Activated CD4-positive, alpha-beta memory T cell treated with anti-CD3 and anti-CD28 coated beads for 36 hours (primary cell): ENCODE data around the gene YTHDC1. TPM values are rescaled to one million over a fixed set of nuclear protein-coding genes. Genes with fewer than 3 reads are reported as not detected.

Source experiments
- CTCF ChIA-PET: fragments of 350-600 bp; sonication (Branson Sonifier 250); formaldehyde crosslinking; loops from one replicate; lab custom pipeline; 2021; ENCODE audit warnings: antibody characterized with exemption, inconsistent platforms; lab: Charles Lee
- POLR2A ChIA-PET: fragments of 350-600 bp; sonication (Branson Sonifier 250); formaldehyde crosslinking; loops from one replicate; lab custom pipeline; 2021; ENCODE audit warnings: antibody characterized with exemption; lab: Charles Lee
- DNase-seq: peaks from one replicate; pipeline ENCODE4 v3.0.0-alpha.2; 2020
- H3K27ac Mint-ChIP-seq: one replicate; pipeline ENCODE4 v1.8.0; 2021; ENCODE audit warnings: mixed read lengths
- H3K27me3 Mint-ChIP-seq: one replicate; pipeline ENCODE4 v1.8.0; 2021; ENCODE audit warnings: mixed read lengths
- H3K36me3 Mint-ChIP-seq: one replicate; pipeline ENCODE4 v1.8.0; 2021; ENCODE audit warnings: mixed read lengths
- H3K4me1 Mint-ChIP-seq: one replicate; pipeline ENCODE4 v1.8.0; 2021; ENCODE audit warnings: low read depth, mixed read lengths
- H3K4me3 Mint-ChIP-seq: one replicate; pipeline ENCODE4 v1.8.0; 2021; ENCODE audit warnings: mild to moderate bottlenecking, mixed read lengths
- H3K9me3 Mint-ChIP-seq: one replicate; pipeline ENCODE4 v1.8.0; 2021; ENCODE audit warnings: mixed read lengths
- intact Hi-C: fragments of 100-400 bp; cut with micrococcal nuclease; formaldehyde crosslinking; loops from one replicate; pipeline ENCODE4 v1.15.1; 2023
- total RNA-seq, 2 experiments: library from RNA; stranded (reverse); gene quantifications; one replicate each; pipeline ENCODE4 v1.2.3, GENCODE V29; 2021

YTHDC1 gene
- total RNA-seq, 2 experiments from 2014 or later: 66.8 to 68.5 TPM

- CTCF ChIA-PET: interaction anchor here (2.1 kb wide), 1 partner anchor 27 kb away, joined by 10 read pairs; no protein-coding TSS in a partner anchor
- Mint-ChIP-seq H3K4me1 (peaks cover 38% of the 10 kb centered on the region), H3K9me3 (no peaks in the 10 kb centered on the region), H3K36me3 (peaks cover 17% of the 10 kb centered on the region), H3K27ac (peak overlapping the region; percentile 98), H3K4me3 (peak overlapping the region; percentile 97), H3K27me3 (no peaks in the 10 kb centered on the region)
- DNase-seq: no peak
- intact Hi-C loops: loop anchor here (10.0 kb wide), 1 partner anchor 824 kb away; no protein-coding TSS in a partner anchor
- POLR2A ChIA-PET: no interaction called here
These were observed 626 bp downstream of the YTHDC1 start for GRCh38 chr4:68349279-68349648.

GRCh38 chr4:68348577-68348976 is 1.3 kb downstream of the YTHDC1 start:
- POLR2A ChIA-PET: no interaction called here
- CTCF ChIA-PET: interaction anchor here (0.7 to 2.2 kb wide), 3 partner anchors 27 to 76 kb away, joined by 3 to 10 read pairs (median 10); no protein-coding TSS in a partner anchor
- Mint-ChIP-seq H3K27me3 (no peaks in the 10 kb centered on the region), H3K9me3 (no peaks in the 10 kb centered on the region), H3K27ac (peak overlapping the region; percentile 98), H3K4me3 (peak overlapping the region; percentile 97), H3K36me3 (peaks cover 17% of the 10 kb centered on the region), H3K4me1 (peaks cover 44% of the 10 kb centered on the region)
- intact Hi-C loops: loop anchor here (1.0 to 10.0 kb wide), 2 partner anchors 9 to 824 kb away; no protein-coding TSS in a partner anchor
- no peak for DNase-seq

- no peak for DNase-seq
- H3K4me1 Mint-ChIP-seq: peaks cover 44% of the 10 kb centered on the region
- ChIA-PET CTCF (interaction anchor here (0.7 to 2.2 kb wide), 2 partner anchors 28 to 76 kb away, joined by 3 to 10 read pairs; no protein-coding TSS in a partner anchor), POLR2A (no interaction called here)
- intact Hi-C loops: loop anchor here (1.0 to 10.0 kb wide), 2 partner anchors 9 to 823 kb away; no protein-coding TSS in a partner anchor
- peak overlapping the region; percentile 13 for H3K27ac Mint-ChIP-seq
- no peaks in the 10 kb centered on the region for H3K9me3 Mint-ChIP-seq
- H3K27me3 Mint-ChIP-seq: no peaks in the 10 kb centered on the region
- H3K4me3 Mint-ChIP-seq: peak overlapping the region; percentile 97
- peaks cover 17% of the 10 kb centered on the region for H3K36me3 Mint-ChIP-seq
These were observed 2.0 kb downstream of the YTHDC1 start for GRCh38 chr4:68347845-68348244.

GRCh38 chr4:68346461-68346860 is 3.4 kb downstream of the YTHDC1 start:
- Mint-ChIP-seq H3K27me3 (no peaks in the 10 kb centered on the region), H3K36me3 (peaks cover 17% of the 10 kb centered on the region), H3K9me3 (no peaks in the 10 kb centered on the region), H3K27ac (no peak overlapping the region), H3K4me3 (no peak overlapping the region), H3K4me1 (peaks cover 53% of the 10 kb centered on the region)
- DNase-seq: no peak
- ChIA-PET POLR2A (no interaction called here), CTCF (interaction anchor here (2.2 kb wide), 1 partner anchor 30 kb away, joined by 10 read pairs; no protein-coding TSS in a partner anchor)
- intact Hi-C loops: loop anchor here (10.0 kb wide), 1 partner anchor 822 kb away; no protein-coding TSS in a partner anchor

GRCh38 chr4:68344785-68345184 is 5.1 kb downstream of the YTHDC1 start:
- no peak for DNase-seq
- H3K27ac Mint-ChIP-seq: no peak overlapping the region
- H3K4me3 Mint-ChIP-seq: no peak overlapping the region
- no peaks in the 10 kb centered on the region for H3K27me3 Mint-ChIP-seq
- peaks cover 17% of the 10 kb centered on the region for H3K36me3 Mint-ChIP-seq
- H3K4me1 Mint-ChIP-seq: peaks cover 60% of the 10 kb centered on the region
- H3K9me3 Mint-ChIP-seq: no peaks in the 10 kb centered on the region
- intact Hi-C loops: loop anchor here (5.0 to 10.0 kb wide), 2 partner anchors 33 to 820 kb away; no protein-coding TSS in a partner anchor
- ChIA-PET CTCF (interaction anchor here (1.6 to 1.7 kb wide), 2 partner anchors 24 to 32 kb away, joined by 4 read pairs; no protein-coding TSS in a partner anchor), POLR2A (no interaction called here)

GRCh38 chr4:68344049-68344448 is 5.8 kb downstream of the YTHDC1 start:
- no peaks in the 10 kb centered on the region for H3K27me3 Mint-ChIP-seq
- H3K4me1 Mint-ChIP-seq: peaks cover 66% of the 10 kb centered on the region
- H3K4me3 Mint-ChIP-seq: no peak overlapping the region
- DNase-seq: no peak
- CTCF ChIA-PET: interaction anchor here (1.6 to 1.7 kb wide), 2 partner anchors 23 to 32 kb away, joined by 4 read pairs; no protein-coding TSS in a partner anchor
- intact Hi-C loops: loop anchor here (5.0 to 10.0 kb wide), 2 partner anchors 33 to 819 kb away; no protein-coding TSS in a partner anchor
- no peak overlapping the region for H3K27ac Mint-ChIP-seq
- POLR2A ChIA-PET: no interaction called here
- H3K36me3 Mint-ChIP-seq: peaks cover 15% of the 10 kb centered on the region
- no peaks in the 10 kb centered on the region for H3K9me3 Mint-ChIP-seq

GRCh38 chr4:68342134-68342533 is 7.8 kb downstream of the YTHDC1 start:
- no peak overlapping the region for H3K4me3 Mint-ChIP-seq
- H3K9me3 Mint-ChIP-seq: no peaks in the 10 kb centered on the region
- H3K27ac Mint-ChIP-seq: no peak overlapping the region
- DNase-seq: no peak
- H3K4me1 Mint-ChIP-seq: peaks cover 63% of the 10 kb centered on the region
- ChIA-PET CTCF (interaction anchor here (1.3 kb wide), 1 partner anchor 70 kb away, joined by 3 read pairs; no protein-coding TSS in a partner anchor), POLR2A (no interaction called here)
- intact Hi-C loops: loop anchor here (5.0 to 10.0 kb wide), 2 partner anchors 35 to 817 kb away; no protein-coding TSS in a partner anchor
- H3K36me3 Mint-ChIP-seq: peaks cover 16% of the 10 kb centered on the region
- no peaks in the 10 kb centered on the region for H3K27me3 Mint-ChIP-seq

- H3K27me3 Mint-ChIP-seq: no peaks in the 10 kb centered on the region
- intact Hi-C loops: loop anchor here (1.0 kb wide), 1 partner anchor 10 kb away; no protein-coding TSS in a partner anchor
- H3K36me3 Mint-ChIP-seq: peaks cover 20% of the 10 kb centered on the region
- ChIA-PET CTCF (no interaction called here), POLR2A (no interaction called here)
- no peak overlapping the region for H3K27ac Mint-ChIP-seq
- no peak overlapping the region for H3K4me3 Mint-ChIP-seq
- H3K4me1 Mint-ChIP-seq: peaks cover 43% of the 10 kb centered on the region
- no peak for DNase-seq
- no peaks in the 10 kb centered on the region for H3K9me3 Mint-ChIP-seq
These were observed 11.3 kb downstream of the YTHDC1 start for GRCh38 chr4:68338625-68339024.

GRCh38 chr4:68337522-68337921 is 12.4 kb downstream of the YTHDC1 start:
- CTCF ChIA-PET: no interaction called here
- POLR2A ChIA-PET: no interaction called here
- intact Hi-C loops: no loop called here
- Mint-ChIP-seq H3K27ac (no peak overlapping the region), H3K4me3 (no peak overlapping the region), H3K9me3 (no peaks in the 10 kb centered on the region), H3K4me1 (peaks cover 51% of the 10 kb centered on the region), H3K36me3 (peaks cover 28% of the 10 kb centered on the region), H3K27me3 (no peaks in the 10 kb centered on the region)
- no peak for DNase-seq

- Mint-ChIP-seq H3K9me3 (no peaks in the 10 kb centered on the region), H3K4me1 (peaks cover 48% of the 10 kb centered on the region), H3K27ac (peak overlapping the region; percentile 52), H3K27me3 (no peaks in the 10 kb centered on the region), H3K36me3 (peaks cover 33% of the 10 kb centered on the region), H3K4me3 (no peak overlapping the region)
- CTCF ChIA-PET: no interaction called here
- POLR2A ChIA-PET: no interaction called here
- no peak for DNase-seq
- intact Hi-C loops: no loop called here
These were observed 12.9 kb downstream of the YTHDC1 start for GRCh38 chr4:68337004-68337403.

GRCh38 chr4:68336530-68336929 is 13.4 kb downstream of the YTHDC1 start:
- intact Hi-C loops: no loop called here
- H3K27me3 Mint-ChIP-seq: no peaks in the 10 kb centered on the region
- H3K27ac Mint-ChIP-seq: peak overlapping the region; percentile 18
- H3K36me3 Mint-ChIP-seq: peaks cover 37% of the 10 kb centered on the region
- no peak overlapping the region for H3K4me3 Mint-ChIP-seq
- H3K9me3 Mint-ChIP-seq: no peaks in the 10 kb centered on the region
- ChIA-PET CTCF (no interaction called here), POLR2A (no interaction called here)
- DNase-seq: no peak
- peaks cover 43% of the 10 kb centered on the region for H3K4me1 Mint-ChIP-seq

- Mint-ChIP-seq H3K4me1 (no peaks in the 10 kb centered on the region), H3K4me3 (no peak overlapping the region), H3K27ac (no peak overlapping the region), H3K36me3 (peaks cover 33% of the 10 kb centered on the region), H3K27me3 (no peaks in the 10 kb centered on the region), H3K9me3 (no peaks in the 10 kb centered on the region)
- ChIA-PET POLR2A (no interaction called here), CTCF (interaction anchor here (2.0 to 3.2 kb wide), 2 partner anchors 50 to 54 kb away, joined by 5 to 11 read pairs; no protein-coding TSS in a partner anchor)
- no peak for DNase-seq
- intact Hi-C loops: loop anchor here (10.0 kb wide), 1 partner anchor 59 kb away; no protein-coding TSS in a partner anchor
These were observed 23.7 kb downstream of the YTHDC1 start for GRCh38 chr4:68326141-68326540.
